Measurements from ENCODE around the gene ATAD2B.

The ATAD2B gene

DNA sequence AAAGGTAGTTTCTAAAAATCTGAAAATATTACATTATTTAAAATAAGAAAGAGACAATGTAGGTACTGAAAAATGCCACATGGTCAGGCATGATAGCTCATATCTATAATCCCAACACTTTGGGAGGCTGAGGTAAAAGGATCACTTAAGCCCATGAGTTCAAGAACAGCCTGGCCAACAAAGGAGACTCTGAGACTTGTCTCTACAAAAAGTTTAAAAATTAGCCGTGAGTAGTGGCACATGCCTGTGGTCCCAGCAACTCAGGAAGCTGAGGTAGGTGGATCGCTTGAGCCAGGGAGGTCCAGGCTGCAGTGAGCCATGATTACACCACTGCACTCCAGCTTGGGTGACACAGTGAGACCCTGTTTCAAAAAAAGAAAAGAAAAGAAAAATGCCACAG lies 21.8 kb downstream of the ATAD2B start:
- DNase-seq, result no peak

DNA sequence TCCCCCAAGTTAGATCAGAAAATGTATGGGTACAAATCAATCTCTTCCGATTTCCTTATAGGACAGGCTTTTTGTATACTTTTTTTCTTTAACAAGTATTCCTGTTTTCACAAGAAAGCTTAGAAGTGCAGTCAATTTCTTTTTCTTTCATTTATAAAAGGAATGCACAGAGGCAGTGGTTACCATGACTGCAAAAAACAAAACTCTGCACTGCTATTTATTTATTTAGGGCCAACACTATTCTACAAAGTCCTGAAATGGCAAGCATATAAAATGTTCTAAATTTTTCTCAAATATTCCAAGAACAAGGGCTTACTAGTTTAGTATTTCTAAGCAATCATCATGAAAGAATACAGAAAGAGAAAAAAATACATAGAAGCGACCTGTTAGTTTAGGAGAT lies 22.2 kb downstream of the ATAD2B start:
- DNase-seq, result no peak

DNA sequence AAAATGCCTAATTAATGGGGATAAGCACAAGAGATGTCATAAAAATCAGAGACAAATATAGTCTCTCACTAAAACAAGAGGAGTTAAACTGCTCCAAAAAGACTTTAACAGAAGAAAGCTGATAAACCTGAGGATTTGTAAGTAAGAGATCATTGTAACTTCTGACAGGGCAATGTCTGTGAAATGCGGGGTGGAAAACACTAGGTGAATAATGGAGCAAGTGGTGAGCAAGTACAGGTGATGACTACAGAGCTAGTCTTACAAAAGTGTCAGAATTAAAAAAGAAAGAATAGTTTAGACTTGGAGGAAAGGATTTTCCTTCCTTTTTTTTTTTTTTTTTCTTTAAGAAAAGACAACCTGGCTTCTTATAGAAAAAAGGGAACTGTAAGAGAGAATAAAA lies 22.7 kb downstream of the ATAD2B start:
- no peak for DNase-seq

DNA sequence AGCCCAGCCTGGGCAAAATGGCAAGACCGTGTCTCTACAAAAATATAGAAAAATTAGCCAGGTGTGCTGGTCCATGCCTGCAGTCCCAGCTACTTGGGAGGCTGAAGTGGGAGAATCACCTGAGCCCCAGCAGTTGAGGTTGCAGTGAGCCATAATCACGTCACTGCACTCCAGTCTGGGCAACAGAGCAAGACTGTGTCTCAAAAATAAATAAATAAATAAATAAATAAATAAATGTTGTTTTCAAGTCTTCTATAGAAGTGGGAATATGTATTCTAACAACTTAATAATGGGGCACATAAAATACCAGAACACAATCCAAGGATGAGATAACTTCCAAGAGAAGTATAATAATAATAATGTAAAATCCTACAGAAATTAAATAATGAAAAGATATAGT lies 23.9 kb downstream of the ATAD2B start:
- no peak for DNase-seq

DNA sequence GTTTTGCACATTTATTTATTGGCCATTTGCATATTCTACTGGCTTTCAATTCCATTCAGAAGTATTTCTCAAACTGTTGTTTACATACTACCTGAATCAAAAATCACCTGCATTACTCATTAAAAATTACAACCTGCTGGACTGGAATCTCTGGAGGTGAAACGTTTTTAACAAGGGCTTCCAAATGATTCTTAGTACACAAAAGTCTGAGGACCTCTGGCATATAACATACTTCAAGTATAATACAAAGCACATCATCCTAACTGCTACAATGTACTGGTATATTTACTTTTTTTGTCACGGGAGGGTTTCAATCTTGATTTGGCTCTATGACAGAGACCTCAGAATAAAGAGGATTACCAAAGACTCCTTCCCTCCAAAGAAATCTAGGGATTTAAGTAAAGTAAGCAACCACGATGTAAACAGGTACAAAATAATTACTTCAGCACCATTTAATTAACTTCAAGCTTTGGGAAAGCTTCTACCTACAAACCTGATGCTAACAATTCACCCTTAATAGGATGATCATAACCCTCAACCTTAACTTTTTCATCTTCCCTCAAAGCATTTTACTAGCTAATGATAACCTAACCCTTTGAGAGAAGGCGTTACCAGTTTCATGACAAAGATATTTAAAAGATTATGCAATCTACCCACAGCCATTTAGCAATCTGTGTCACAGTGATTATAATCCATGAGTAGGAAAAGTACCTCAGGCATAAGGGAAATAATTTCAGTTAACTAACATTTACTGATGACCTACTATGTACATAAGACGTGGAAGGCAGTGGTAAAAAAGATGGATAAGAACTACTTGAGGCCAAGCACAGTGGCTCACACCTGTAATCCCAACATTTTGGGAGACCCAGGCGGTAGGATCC lies 24.7 kb downstream of the ATAD2B start:
- DNase-seq, result no peak

DNA sequence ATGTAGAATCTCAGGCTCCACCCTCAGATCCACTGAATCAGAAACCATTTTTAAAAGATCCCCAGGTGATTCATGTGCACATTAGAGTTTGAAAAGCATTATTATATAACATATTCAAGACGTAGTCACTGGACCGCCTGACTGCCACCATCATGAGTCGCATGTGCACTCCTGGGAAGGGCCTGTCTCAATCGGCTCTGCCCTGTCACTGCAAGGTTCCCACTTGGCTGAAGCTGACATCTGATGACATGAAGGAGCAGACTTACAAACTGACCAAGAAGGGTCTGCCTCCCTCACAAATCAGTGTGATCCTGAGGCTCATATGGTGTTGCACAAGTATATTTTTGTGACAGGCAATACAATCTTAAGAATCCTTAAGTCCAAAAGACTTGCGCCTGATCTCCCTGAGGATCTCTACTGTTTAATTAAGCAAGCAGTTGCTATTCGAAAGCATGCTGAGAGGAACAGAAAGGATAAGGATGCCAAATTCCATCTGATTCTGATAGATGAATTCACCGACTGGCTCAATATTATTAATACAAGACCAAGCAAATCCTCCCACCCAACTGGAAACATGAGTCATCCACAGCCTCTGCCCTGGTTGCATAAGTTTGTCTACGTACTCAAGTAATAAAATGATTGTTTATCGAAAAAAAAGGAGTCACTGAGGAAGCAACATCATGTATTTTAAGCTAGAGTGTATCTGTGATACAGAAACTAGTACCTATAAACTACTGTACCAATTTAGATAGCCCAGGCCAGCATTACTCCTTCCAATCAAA lies 26.2 kb downstream of the ATAD2B start:
- DNase-seq, result no peak

DNA sequence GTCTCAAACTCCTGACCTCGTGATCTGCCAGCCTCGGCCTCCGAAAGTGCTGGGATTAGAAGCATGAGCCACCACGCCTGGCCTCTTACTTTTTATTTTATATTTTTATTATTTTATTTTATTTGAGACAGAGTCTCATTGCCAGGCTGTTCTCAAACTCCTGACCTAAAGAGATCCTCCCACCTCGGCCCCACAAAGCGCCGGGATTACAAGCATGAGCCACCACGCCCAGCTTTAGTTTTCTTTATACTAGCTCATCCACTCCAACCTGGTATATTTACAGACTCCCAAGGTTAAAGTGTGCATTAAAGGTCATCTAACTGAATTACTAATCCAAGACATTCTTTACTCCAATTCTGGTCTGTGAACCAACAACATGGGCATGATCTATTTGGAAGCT lies 26.8 kb downstream of the ATAD2B start:
- DNase-seq, result no peak

DNA sequence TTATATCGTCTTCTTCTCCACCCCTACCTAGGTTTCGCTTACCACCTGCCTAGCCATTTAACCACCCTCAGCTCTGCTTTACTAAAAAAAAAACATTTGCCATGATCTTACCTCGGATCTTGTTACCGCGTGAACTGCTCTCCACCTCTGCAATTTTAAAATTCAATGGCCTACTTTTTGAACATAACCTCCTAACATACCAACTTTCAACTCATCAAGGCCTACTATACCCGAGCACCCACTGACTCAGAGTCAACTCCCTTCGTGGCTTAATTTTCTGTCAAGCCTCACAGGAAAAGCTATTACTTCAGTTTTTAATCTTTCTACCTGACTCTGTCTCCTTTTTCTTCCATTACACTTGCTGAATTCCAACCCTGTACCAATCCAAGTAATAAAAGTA lies 55.7 kb downstream of the ATAD2B start:
- no peak for DNase-seq

DNA sequence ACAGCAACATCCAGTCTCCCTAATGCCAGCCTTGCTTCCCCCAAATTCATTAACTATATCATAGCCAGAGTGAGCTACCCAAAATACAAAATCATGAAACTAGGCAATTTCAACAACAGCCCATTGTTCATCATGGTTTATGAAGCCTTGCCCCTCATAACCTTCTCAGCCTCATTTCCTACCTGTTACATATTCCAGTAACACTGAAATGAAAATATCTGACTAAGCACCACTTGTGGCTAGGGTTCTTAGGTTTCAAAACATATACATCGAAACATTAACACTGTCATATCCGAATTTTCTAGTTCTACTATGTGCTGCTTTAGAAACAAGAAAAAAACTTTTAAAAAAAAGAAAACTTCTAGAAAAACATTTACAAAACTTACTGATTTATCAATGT lies 59.5 kb downstream of the ATAD2B start:
- DNase-seq, result no peak

DNA sequence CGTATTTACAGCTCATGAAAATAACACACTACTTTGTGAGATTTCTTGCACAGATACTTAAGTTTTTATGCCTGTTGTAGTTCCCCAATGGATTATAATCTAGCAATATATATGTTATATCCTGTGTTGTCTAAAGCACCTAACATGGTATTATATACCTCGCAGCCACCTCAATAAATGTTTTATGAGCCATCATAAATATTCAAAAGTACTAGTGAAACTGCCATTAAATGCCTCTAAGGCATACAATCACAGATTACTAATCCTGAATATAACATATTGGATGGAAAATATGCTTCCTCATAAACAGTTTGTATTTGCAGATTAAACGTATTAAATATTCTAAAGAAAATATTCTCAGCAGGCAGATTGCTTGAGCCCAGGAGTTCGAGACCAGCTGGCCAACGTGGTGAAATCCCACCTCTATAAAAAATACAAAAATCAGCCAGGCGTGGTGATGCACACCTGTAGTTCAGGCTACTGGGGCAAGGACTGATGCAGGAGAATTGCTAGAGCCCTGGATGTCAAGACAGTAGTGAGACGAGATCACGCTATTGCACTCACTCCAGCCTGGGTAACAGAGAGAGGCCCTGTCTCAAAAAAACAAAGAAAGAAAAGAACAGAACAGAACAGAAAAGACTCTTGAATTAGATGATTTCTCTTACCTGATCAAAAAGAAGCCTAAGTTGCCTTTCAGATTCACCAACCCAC lies 64.1 kb downstream of the ATAD2B start:
- DNase-seq, result no peak

DNA sequence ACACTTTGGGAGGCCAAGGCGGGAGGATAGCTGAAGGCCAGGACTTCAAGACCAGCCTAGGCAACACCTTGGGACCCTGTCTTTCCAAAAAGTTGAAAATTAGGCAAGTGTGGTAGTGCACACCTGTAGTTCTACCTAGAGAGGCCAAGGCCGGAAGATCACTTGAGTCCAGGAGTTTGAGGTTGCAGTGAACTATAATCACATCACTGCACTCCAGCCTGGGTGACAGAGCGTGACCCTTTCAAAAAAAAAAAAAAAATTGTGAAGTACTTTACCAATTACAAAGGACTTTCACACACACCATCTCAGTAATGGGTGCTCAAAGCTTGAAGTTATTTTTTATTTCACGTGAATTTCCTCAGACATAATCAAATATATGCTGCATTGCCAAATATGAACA lies 65.0 kb downstream of the ATAD2B start:
- no peak for DNase-seq

DNA sequence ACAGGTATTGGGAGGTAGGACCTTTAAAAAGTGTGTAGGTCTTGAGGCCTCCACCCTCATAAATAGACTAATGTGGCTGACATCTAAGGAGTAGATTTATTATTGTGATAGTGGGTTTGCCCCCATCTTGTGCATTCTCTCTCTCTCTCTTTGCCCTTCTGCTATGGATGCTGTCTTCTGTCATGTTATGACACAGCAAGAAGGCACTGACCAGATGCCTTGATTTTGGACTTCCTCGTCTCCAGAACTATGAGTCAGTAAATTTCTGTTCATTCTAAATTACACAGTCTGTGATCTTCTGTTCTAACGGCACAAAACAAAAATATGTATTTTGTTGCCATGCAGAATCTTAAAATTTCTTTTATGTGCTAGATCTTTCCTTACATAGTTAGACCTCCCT lies 66.9 kb downstream of the ATAD2B start:
- no peak for DNase-seq

DNA sequence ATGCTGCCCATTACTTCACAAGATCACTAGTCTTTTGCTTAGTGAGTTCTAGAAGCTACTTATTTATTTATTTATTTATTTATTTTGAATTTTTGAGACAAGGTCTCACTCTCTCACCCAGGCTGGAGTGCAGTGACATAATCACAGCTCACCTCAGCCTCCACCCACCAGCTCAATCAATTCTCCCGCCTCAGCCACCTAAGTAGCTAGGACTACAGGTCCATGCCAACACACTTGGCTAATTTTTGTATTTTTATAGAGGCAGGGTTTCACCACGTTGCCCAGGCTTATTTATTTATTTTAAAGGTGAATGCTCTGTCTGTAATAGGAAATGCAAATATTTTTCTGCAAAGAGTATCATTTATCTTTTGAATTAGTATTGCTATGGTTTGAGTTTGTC lies 67.7 kb downstream of the ATAD2B start:
- DNase-seq, result no peak

DNA sequence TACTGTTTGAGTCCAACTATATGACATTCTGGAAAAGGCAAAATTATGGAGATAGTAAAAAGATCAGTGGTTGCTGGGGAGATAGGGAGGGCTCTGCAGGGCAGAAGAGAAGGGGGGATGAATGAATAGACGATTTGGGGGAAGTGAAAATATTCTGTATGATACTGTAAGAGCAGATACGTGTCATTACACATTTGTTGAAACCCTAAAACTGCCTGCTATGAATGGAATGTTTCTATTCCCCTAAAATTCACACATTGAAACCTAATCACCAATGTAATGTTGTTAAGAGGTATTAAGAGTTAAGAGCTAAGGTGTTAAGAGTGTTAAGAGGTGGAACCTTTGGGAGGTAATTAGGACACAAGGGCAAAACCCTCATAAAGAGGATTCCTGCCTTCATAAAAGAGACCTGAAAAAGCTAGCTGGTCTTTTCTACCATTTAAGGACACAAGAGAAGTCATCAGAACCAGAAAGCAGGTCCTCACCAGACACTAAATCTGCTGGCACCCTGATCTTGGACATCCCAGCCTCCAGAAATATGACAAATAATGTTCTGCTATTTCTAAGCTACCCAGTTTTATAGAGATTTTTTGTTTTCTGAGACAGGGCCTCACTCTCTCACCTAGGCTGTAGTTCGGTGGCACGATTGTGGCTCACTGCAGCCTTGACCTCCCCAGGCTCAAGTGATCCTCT lies 76.2 kb downstream of the ATAD2B start:
- no peak for DNase-seq

DNA sequence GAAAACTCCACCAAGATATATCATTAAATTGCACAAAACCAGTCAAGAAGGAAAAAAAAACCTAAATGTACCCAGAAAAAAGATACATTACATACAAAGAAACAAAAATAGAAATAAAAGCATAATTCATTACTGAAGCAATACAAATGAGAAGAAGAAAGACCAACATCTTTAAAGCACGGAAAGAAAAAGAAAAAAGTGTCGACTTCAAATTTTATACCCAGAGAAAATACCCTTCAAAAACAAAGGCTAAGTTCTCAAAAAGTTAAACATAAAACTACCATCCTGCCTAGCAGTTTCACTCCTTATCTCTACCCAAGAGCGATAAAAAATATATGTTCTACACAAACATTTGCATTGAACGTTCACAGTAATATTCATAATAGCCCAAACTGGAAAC lies 82.0 kb downstream of the ATAD2B start:
- no peak for DNase-seq

DNA sequence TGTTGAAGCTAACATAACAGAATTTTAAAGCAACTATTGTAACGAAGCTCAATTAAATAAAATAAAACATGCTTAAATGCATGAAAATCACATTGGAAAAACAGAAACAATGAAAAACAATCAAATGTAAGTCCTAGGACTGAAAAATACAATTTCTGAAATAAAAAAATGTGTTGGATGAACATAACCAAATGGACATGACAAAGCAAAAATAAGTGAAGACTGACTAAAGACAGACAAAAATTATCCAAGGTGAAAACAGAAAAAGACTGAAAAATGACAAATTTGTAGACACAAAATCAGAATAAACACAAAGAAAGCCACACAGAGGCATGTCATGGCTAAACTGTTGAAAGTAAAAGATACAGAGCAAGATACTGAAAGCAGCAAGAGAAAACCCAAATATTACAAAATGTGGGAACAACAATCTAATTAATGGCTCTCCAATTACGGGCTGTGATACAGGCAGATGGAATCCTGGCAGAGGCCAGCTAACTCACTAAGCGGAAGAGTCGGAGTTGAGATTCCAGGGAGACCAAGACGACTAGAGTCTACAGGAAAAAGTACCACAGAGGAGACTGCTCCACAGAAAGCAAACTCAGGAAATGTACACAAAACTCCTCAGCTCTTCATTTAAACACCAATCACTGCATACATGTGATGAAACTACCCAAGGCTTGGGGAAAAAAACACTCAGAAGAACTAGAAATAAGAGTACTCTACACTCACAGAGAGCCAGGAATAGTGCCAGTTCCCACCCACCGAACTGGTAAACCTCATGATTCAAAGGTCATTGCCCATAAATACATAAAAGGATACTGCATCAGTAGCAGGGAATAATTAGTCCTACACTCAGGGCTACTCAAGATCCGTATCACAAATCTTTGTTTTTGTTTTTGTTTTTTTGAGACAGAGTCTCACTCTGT lies 83.6 kb downstream of the ATAD2B start:
- no peak for DNase-seq

DNA sequence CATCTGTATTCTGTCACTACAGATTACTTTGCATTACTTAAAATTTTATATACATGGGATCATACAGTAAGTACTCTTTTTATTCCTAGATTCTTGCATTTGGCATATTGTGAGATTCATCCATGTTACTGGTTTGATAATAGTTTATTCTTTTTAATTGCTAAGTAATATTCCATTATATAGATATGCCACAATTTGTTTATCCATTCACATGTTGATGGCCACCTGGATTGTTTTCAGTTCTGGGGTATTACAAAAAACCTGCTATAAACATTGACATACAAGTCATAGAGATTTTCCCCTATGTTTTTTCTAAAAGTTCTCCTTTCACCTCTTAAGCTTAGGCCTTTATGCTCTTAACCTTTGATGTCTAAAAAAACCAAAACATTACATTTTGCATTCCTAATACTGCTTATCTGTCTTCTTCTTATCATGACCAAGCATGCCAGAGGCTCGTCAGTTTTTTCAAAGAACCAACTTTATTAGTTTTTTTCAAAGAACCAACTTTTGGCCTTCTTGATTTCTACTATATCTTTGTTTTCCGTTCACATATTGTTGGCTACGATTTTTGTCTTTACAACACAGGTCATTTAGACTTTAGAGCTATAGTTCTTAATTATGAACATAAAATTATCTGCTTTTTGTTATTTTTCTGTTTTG lies 86.9 kb downstream of the ATAD2B start:
- DNase-seq, result no peak

DNA sequence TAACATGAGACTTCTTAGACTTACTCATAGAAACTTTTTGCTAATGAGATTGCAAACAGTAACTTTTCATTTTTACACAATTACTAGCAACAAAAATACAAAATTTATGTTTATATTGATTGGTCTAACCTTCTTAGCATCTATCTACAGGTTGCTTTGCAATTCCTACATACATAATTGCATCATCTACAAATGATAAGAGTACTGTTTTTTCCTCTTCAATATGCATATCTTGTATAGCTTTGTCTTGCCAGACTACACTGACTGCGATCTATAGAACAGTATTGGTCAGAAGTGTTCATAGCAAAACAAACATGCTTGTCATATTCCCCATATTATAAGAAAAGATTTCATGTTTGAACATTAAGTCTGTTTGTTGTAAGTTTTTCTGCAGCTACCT lies 87.9 kb downstream of the ATAD2B start:
- DNase-seq, result no peak

DNA sequence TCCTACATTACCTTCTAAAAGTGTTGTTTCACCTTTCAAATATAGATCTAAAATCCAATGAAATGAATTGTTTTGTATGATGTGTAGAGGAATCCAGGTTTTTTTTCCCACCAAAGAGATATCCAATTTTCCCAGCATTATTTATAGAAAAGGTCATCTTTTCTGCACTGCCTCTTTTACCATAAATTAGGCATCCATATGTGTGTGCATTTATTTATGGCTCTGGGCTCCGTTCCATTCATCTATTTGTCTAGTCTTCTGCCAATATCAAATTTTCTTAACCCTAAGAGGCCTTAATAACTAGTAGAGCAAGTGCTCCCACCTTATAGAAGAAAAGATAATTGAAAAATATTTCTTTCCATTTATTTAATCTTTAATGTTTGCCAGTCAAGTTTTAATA lies 88.3 kb downstream of the ATAD2B start:
- DNase-seq, result no peak

DNA sequence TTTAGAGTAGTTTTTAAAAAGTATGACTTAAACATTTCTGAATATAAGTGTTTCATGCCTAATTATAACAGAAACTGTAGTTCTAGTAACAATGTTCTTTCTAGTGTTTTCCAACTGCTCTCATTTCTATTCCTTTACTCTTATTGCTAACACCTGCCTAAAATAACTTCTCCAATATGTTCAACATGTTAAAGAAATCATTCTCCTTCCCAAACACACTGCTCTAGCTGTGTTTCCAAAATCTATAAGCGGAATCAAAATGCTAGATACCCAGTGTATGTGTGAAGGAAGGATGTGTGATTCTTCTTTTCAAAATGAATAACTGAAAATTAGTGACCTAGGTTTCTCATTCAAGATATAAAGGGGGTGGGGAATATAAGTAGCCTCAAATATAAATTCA lies 89.1 kb downstream of the ATAD2B start:
- no peak for DNase-seq

DNA sequence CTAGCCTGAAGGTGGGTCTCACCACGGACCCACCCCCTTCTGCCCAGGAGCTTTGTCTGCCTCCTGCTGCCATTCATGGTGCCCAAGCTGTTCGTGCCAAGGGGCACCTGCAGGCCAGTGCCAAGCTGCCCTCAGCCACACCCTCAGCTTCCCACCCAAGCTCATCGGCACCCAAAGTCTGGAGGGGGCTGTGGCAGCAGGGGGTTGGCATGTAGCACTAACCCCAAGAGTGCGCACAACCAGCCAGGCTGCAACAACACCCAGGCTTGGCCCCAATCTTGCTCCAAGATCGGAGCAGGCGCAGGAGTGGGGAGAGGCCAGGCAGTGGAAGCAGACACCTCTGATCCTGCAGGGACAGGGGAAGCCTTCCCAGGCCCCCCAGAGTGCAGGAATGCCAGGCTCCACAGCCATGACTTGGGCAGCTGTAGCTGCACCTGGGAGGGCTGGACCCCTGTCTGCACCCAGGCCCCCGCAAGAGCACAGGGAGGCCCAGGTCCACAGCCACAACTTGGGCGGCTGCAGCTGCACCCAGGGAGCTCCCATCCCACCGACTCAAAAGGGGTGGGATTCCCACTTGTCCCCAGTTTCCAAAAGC lies 89.9 kb downstream of the ATAD2B start:
- DNase-seq, result no peak

Measured in NCI-H1930 (cell line).